Urinary bladder (tissue), 4 donors: ENCODE data around the gene JAML. TPM values are rescaled to one million over a fixed set of nuclear protein-coding genes. Genes with fewer than 3 reads are reported as not detected.
A peak's percentile ranks its signal among the peaks of the same experiment; 100 is the strongest.

ENCODE experiments used
- DNase-seq: peaks from one replicate; pipeline ENCODE4 v3.0.0-alpha.2; 2015; ENCODE audit errors: extremely low spot score
- H3K27ac ChIP-seq: one replicate; pipeline ENCODE4 v1.5.1; 2013; ENCODE audit warnings: low read depth, mild to moderate bottlenecking, moderate library complexity
- H3K36me3 ChIP-seq: one replicate; pipeline ENCODE4 v1.6.1; 2013; ENCODE audit warnings: mild to moderate bottlenecking, moderate library complexity; ENCODE audit not compliant: insufficient read depth
- H3K4me1 ChIP-seq: one replicate; pipeline ENCODE4 v1.6.1; 2013; ENCODE audit warnings: mild to moderate bottlenecking, moderate library complexity; ENCODE audit not compliant: insufficient read depth
- H3K4me3 ChIP-seq: one replicate; pipeline ENCODE4 v1.5.1; 2013; ENCODE audit warnings: low read depth, low read length
- WGBS: extraction: QIAGEN DNeasy Blood & Tissue Kit; methylation state at CpG from one replicate; pipeline ENCODE4 v1.1.7; 2013; 5-methylcytosine and 5-hydroxymethylcytosine counted together
- polyA plus RNA-seq: library from polyadenylated mRNA; stranded (reverse); fragments of 200-250 nt; gene quantifications from one replicate; pipeline ENCODE4 v1.2.3, GENCODE V29; 2013
- total RNA-seq: library from RNA; depleted of rRNA; stranded (reverse); fragments of >200 nt; gene quantifications from one replicate; pipeline ENCODE4 v1.2.3, GENCODE V29; 2014
- donor health status: healthy with polysubstance abuse.
- donor health status: healthy.

JAML gene
- 6.5 TPM for total RNA-seq
- 6.0 TPM for polyA plus RNA-seq

- no peaks in the 10 kb centered on the region for H3K4me1 ChIP-seq
- peak within 1 kb of the TSS; percentile 21 for H3K4me3 ChIP-seq
- H3K27ac ChIP-seq = no peak within 1 kb of the TSS
- no peak for DNase-seq
- H3K36me3 ChIP-seq = no peaks in the 10 kb centered on the region
- WGBS = 60% methylated on average over 6 of the region's 6 CpGs
Observed at GRCh38 chr11:118224511-118225188, at the start of gene JAML. TSS of gene JAML (minus strand) at chr11:118225011. CDS start at chr11:118214866, 10,145 bp downstream.

GRCh38 chr11:118274186-118274585 lies 49.4 kb upstream of the JAML start:
- no peaks in the 10 kb centered on the region for H3K36me3 ChIP-seq
- WGBS = 85% methylated on average over 2 of the region's 2 CpGs
- H3K4me1 ChIP-seq = no peaks in the 10 kb centered on the region
- no peak overlapping the region for H3K4me3 ChIP-seq
- DNase-seq = no peak
- peak overlapping the region; percentile 52 for H3K27ac ChIP-seq

GRCh38 chr11:118272001-118272400 lies 47.2 kb upstream of the JAML start:
- 62% methylated on average over 2 of the region's 2 CpGs for WGBS
- H3K27ac ChIP-seq = no peak overlapping the region
- DNase-seq = no peak
- H3K4me3 ChIP-seq = no peak overlapping the region
- H3K36me3 ChIP-seq = no peaks in the 10 kb centered on the region
- H3K4me1 ChIP-seq = no peaks in the 10 kb centered on the region

- H3K4me1 ChIP-seq = no peaks in the 10 kb centered on the region
- no peak overlapping the region for H3K4me3 ChIP-seq
- 71% methylated on average over 4 of the region's 4 CpGs for WGBS
- DNase-seq = no peak
- no peaks in the 10 kb centered on the region for H3K36me3 ChIP-seq
- H3K27ac ChIP-seq = no peak overlapping the region
Observed at GRCh38 chr11:118267486-118267885, 42.7 kb upstream of the JAML start.

GRCh38 chr11:118265954-118266353 lies 41.1 kb upstream of the JAML start:
- H3K4me3 ChIP-seq = no peak overlapping the region
- no peak for DNase-seq

GRCh38 chr11:118264569-118265465 lies 40.0 kb upstream of the JAML start:
- Histone ChIP-seq H3K4me1 (no peaks in the 10 kb centered on the region), H3K36me3 (no peaks in the 10 kb centered on the region), H3K27ac (peak overlapping the region; percentile 65), H3K4me3 (peak overlapping the region; percentile 28)
- 42% methylated on average over 13 of the region's 13 CpGs for WGBS
- DNase-seq = no peak

More at GRCh38 chr11:118265954-118266353, 41.1 kb upstream of the JAML start:
- no peaks in the 10 kb centered on the region for H3K4me1 ChIP-seq
- no peaks in the 10 kb centered on the region for H3K36me3 ChIP-seq
- H3K27ac ChIP-seq = no peak overlapping the region
- WGBS = 68% methylated on average over 1 of the region's 1 CpG

- Histone ChIP-seq H3K27ac (peak within 1 kb of the TSS; percentile 86), H3K4me3 (peak within 1 kb of the TSS; percentile 28), H3K36me3 (no peaks in the 10 kb centered on the region), H3K4me1 (no peaks in the 10 kb centered on the region)
- 8% methylated on average over 19 of the region's 19 CpGs for WGBS
- DNase-seq = peak; percentile 80
Observed at GRCh38 chr11:118263695-118264568, 39.1 kb upstream of the JAML start, which contains the start of gene MPZL2. TSS of gene MPZL2 (minus strand) at chr11:118264297. CDS start at chr11:118264153, 144 bp downstream.

- Histone ChIP-seq H3K36me3 (no peaks in the 10 kb centered on the region), H3K4me1 (no peaks in the 10 kb centered on the region), H3K27ac (no peak overlapping the region), H3K4me3 (peak overlapping the region; percentile 12)
- WGBS = 60% methylated on average over 4 of the region's 4 CpGs
- DNase-seq = no peak
Observed at GRCh38 chr11:118263112-118263511, 38.3 kb upstream of the JAML start.

GRCh38 chr11:118260353-118260752 lies 35.5 kb upstream of the JAML start:
- WGBS = 76% methylated on average over 3 of the region's 3 CpGs
- DNase-seq = no peak
- H3K36me3 ChIP-seq = no peaks in the 10 kb centered on the region
- H3K27ac ChIP-seq = no peak overlapping the region
- H3K4me1 ChIP-seq = no peaks in the 10 kb centered on the region
- no peak overlapping the region for H3K4me3 ChIP-seq

GRCh38 chr11:118259138-118259537 lies 34.3 kb upstream of the JAML start:
- WGBS = 97% methylated on average over 1 of the region's 1 CpG
- H3K4me3 ChIP-seq = no peak overlapping the region
- H3K36me3 ChIP-seq = no peaks in the 10 kb centered on the region
- H3K27ac ChIP-seq = no peak overlapping the region
- H3K4me1 ChIP-seq = no peaks in the 10 kb centered on the region
- DNase-seq = no peak

GRCh38 chr11:118258410-118258809 lies 33.6 kb upstream of the JAML start:
- DNase-seq = no peak
- WGBS = 84% methylated on average over 1 of the region's 1 CpG
- Histone ChIP-seq H3K4me3 (no peak overlapping the region), H3K27ac (no peak overlapping the region), H3K4me1 (no peaks in the 10 kb centered on the region), H3K36me3 (no peaks in the 10 kb centered on the region)

GRCh38 chr11:118252688-118253087 lies 27.9 kb upstream of the JAML start:
- 69% methylated on average over 3 of the region's 3 CpGs for WGBS
- H3K27ac ChIP-seq = no peak overlapping the region
- H3K4me1 ChIP-seq = no peaks in the 10 kb centered on the region
- no peaks in the 10 kb centered on the region for H3K36me3 ChIP-seq
- H3K4me3 ChIP-seq = no peak overlapping the region
- DNase-seq = no peak
